Skeletal muscle cell (primary cell): ENCODE data around the gene NDUFC1.

ENCODE experiments used
- DNase-seq: peaks from one replicate; pipeline ENCODE4 v3.0.0-alpha.2; 2010; ENCODE audit warnings: low read depth
- H3K4me3 ChIP-seq: 2 replicates; pipeline ENCODE4 v1.5.1; 2011; ENCODE audit warnings: low read depth, mild to moderate bottlenecking, control low read depth, low read length, moderate library complexity

The NDUFC1 gene

DNA sequence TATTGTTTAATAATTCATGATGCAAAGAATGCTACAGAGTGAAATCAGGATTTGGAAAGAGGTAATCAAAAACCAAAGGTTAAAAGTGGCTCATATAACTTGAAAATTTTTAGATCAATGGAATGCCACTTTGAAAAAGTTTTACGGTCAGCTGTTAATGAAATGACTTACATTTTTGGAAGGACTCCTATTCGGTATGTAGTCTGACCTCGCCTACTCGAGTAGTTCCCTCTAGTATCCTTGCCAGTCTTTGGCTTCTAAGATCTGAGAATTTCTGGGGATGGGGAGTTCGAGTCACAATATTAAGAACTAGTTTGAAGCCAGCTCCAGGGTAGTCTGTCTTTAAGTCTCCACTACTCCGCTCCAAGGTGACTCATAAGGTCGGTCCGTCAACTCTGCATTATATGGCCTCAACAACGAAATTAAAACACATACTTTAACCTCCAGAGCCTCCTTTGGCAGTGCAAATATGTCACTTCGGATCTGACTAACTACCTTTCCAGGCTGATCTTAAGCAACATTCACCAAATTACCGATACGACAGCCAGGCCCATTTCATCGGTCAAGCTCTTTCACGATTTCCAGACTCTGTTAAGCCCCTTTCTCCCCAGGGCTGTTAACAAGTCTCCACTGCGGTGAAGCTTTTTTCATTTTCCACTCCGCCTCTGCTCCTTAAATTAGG, 1.7 kb downstream of the NDUFC1 start:
- peak; percentile 49 for DNase-seq
- peak overlapping the region; percentile 95 for H3K4me3 ChIP-seq

DNA sequence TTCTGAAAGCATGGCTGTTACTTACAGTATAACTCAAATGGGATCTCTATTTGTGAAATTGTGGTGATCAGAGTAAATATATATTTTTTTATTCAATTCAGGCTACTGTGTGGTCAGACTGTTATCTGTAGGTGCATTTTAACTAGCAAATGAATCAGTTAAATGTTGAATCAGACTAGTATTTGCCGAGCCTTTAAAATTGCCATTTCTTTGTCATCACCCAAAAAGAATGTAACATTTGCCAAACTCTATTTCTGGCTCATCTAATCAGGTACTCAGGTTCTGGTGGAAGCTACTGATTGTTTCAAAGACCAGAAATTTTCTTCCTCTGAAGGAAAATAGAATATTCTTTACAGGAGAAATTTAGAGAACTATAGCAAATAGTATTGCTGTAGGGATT, 2.7 kb downstream of the NDUFC1 start:
- DNase-seq = no peak
- H3K4me3 ChIP-seq = peak overlapping the region; percentile 95

GRCh38 chr4:139297001-139297410, 5.3 kb downstream of the NDUFC1 start:
- DNase-seq = no peak
- no peak overlapping the region for H3K4me3 ChIP-seq

GRCh38 chr4:139295942-139296299, 6.4 kb downstream of the NDUFC1 start:
- DNase-seq = no peak
- peak overlapping the region; percentile 70 for H3K4me3 ChIP-seq

- DNase-seq = peak; percentile 70
- H3K4me3 ChIP-seq = peak overlapping the region; percentile 70
Measured at GRCh38 chr4:139295206-139295941, 6.9 kb downstream of the NDUFC1 start.

DNA sequence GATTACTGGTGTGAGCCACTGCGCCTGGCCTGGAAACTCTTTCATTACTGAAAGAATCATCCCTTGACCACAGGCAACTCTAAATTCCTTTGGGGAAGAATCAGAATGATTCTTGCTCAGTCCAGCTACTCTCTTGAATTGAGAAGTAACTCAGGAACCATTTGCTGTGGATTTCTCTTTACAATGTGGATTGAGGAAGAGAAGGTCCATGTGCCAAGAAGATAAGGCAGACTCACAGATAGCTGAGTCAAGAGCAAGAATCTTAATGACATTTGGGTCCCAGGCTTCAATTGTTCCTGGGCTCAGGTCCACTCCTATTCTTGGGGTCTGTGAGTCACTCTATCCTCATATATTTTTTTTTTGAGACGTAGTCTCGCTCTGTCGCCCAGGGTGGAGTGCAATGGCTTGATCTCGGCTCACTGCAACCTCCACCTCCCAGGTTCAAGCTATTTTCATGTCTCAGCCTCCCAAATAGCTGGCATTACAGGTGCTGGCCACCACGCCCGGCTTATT, 16.0 kb downstream of the NDUFC1 start:
- DNase-seq = no peak
- no peak overlapping the region for H3K4me3 ChIP-seq

- DNase-seq = no peak
- H3K4me3 ChIP-seq = no peak overlapping the region
Measured at GRCh38 chr4:139282721-139283075, 19.6 kb downstream of the NDUFC1 start.

- no peak for DNase-seq
- H3K4me3 ChIP-seq = no peak overlapping the region
Measured at GRCh38 chr4:139282065-139282720, 20.1 kb downstream of the NDUFC1 start.

GRCh38 chr4:139279760-139280620, 22.3 kb downstream of the NDUFC1 start, which contains the start of gene MGARP:
TSS of gene MGARP (minus strand) at chr4:139280225. CDS start at chr4:139280158, 67 bp downstream.
- no peak for DNase-seq
- peak within 1 kb of the TSS; percentile 57 for H3K4me3 ChIP-seq

DNA sequence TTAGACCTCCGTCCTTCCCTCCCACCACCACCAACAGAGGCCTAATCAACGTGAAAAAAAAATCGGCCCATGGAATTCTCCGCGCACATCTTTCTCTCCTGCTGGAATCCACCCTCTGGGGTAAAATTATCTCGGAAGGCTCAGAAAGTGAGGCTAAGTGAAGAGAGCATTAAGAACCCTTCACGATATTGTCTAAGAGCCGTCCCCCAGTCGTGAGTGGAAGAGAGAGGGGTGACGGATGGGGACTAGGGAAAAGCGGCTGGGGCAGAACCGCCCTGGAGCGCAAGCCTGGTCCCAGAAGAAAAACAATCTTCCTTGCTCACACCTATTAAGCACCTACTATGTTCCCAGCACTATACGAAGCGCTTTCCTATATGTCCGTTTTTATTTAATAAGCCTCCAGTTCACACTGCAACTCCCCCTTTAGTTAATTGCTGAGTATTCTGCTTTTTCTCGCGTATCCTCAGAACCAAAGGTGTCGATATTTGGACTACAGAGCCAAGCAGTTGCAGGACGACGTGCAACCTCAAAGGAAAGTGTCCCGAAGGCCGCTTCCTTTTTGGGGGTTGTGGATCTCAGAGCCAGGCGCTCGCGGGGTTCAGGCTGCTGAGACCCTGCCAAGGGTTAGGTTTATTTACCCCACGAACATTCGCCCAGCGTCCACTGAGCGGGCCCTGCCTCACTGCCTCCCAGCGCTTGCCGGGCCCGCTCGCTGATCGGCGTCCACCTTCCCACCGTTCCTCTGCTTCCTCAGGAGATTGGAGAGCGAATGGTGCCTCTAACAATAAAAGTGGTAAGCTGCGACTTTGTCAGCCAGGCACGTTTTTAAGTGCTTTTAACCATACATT, 23.1 kb downstream of the NDUFC1 start:
- DNase-seq = no peak

DNA sequence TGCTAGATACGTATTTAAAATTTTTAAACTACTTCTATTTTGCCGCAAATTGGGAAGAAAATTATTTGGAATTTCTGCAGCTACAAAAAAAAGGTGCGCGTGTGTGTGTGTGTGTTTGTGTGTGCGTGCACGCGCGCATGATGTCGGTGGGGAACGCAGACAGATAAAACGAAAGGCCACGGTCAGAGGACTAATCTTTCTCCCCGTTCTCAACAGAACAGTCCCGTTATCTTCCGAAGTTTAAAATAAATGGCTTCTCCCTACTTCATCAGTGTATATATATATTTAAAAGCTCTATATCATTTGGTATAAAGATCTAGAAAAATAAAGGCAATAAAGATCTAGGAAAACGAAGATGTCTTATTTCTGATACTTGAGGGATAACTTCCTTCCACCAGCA, 23.8 kb downstream of the NDUFC1 start:
- H3K4me3 ChIP-seq = no peak overlapping the region
- DNase-seq = no peak

More for the DNA sequence above, 23.1 kb downstream of the NDUFC1 start:
- H3K4me3 ChIP-seq = peak overlapping the region; percentile 57

DNA sequence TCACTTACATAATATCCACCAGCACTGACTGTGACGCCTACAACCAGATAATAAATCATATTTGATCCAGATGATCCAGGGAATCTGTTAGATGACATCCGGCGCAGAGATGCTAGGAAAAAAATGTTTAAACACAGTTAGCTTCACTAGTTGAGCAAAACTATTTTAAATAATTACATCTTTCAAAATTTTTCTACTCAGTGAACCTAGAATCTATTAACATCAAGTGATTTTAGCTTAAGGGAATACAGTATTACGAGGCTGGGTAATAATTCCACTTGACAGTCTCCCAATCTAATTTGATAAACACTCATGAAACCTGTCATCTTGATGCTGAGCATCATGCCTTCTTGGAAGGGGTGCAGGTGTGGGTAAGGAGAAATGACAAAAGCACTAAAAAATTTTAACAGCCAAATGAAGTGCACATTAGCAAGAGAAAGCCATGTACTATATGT, 27.0 kb downstream of the NDUFC1 start:
- H3K4me3 ChIP-seq = no peak overlapping the region
- no peak for DNase-seq

DNA sequence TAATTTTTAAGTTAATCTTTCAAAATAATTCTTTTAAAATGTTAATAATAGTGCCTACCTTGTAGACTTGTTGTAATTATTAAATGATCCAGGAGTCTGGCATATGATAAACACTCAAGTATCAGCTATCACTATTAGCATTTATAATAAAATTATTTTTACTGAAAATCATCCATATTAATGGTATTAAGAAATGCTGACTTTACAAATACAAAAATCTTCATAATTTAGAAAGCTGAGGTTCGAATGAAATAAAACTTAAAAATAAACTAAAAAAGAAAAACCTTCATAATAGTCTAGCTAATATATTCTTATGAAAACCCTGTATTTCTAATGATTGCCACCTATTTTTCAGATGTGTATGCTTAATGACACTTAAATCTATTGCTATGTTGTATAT, 27.5 kb downstream of the NDUFC1 start:
- H3K4me3 ChIP-seq = no peak overlapping the region
- no peak for DNase-seq

- no peak for DNase-seq
- H3K4me3 ChIP-seq = no peak overlapping the region
Measured at GRCh38 chr4:139273835-139274234, 28.4 kb downstream of the NDUFC1 start.

GRCh38 chr4:139267301-139267700, 35.0 kb downstream of the NDUFC1 start:
- DNase-seq = no peak
- H3K4me3 ChIP-seq = no peak overlapping the region

DNA sequence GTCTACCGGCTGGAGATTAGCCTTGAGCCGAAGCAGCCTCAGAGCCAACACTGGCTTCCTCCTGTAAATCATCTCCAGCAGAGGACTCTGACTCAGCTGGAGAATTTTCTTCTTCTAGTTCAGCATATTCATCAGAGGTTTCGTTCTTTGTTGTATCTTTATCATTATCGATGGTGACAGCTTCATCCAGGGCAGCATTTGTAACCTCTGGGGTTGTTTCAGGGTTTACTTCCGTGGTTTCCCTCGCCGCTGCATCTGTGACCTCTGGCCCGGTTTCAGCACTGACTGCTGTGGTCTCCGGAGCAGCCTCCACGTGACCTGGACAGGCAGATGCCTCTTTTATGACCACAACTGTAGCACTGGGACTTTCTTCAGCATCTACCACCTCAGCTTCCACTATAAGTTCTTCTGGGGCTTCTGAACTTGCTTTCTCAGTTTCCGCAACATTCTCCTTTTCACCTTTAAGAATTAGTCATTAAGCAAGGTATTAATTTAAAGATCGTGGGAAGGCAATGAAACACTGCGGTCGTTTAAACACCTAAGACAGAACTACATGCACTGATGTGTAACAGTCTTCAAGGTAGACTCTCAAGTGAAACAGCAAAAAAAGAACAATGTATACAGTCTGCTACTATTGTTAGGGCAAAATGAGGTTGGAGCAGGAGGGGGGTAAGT, 35.6 kb downstream of the NDUFC1 start:
- peak; percentile 43 for DNase-seq

GRCh38 chr4:139266208-139266582, 36.1 kb downstream of the NDUFC1 start:
- no peak for DNase-seq
- peak overlapping the region; percentile 31 for H3K4me3 ChIP-seq

More for the DNA sequence above, 35.6 kb downstream of the NDUFC1 start:
- H3K4me3 ChIP-seq = peak overlapping the region; percentile 31

DNA sequence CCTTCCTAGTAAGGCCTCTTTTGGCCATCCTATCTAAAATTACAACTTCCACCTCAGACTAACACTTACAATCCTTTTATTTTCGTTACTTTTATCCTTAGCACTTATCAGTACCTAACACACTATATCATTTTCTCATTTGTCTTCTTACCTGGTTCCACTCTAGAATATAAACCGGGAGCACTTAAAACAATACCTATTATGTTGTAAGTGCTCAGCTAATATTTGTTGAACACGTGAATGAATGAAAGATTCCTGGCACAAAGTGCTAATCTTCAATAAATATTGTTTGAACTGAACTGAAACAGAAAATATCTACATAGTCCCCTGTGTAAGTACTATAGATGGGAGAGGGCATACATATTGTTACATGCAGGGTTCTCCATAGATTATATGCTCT, 36.6 kb downstream of the NDUFC1 start:
- no peak for DNase-seq
- no peak overlapping the region for H3K4me3 ChIP-seq
